Tibial nerve (tissue), 4 donors: ENCODE measurements around the gene MEN1. TPM values are rescaled to one million over a fixed set of nuclear protein-coding genes. Genes with fewer than 3 reads are reported as not detected.
A peak's percentile ranks its signal among the peaks of the same experiment; 100 is the strongest.

ENCODE experiments used
- DNase-seq, 2 donors: peaks; one replicate each; pipeline ENCODE4 v3.0.0-alpha.2; 2019; ENCODE audit warnings: low spot score in 2 of 2
- H3K27ac ChIP-seq, 4 donors: fragments of 200-600 bp; sonication (generic) in 3 of 4; one replicate each; pipeline ENCODE4 v1.5.1; 2017 to 2019; ENCODE audit warnings: mild to moderate bottlenecking in 1 of 4
- H3K27me3 ChIP-seq, 2 donors: fragments of 200-600 bp; sonication (generic) in 1 of 2; one replicate each; pipeline versions ENCODE4 v1.5.1 to v1.6.0; 2017 to 2019
- H3K36me3 ChIP-seq, 3 donors: fragments of 200-600 bp; sonication (generic); one replicate each; pipeline ENCODE4 v1.5.1; 2018 to 2019
- H3K4me1 ChIP-seq, 4 donors: fragments of 200-600 bp; sonication (generic) in 3 of 4; one replicate each; pipeline ENCODE4 v1.5.1; 2017 to 2019
- H3K4me3 ChIP-seq, 4 donors: fragments of 200-600 bp; sonication (generic) in 3 of 4; one replicate each; pipeline ENCODE4 v1.5.1; 2017 to 2019; ENCODE audit warnings: mild to moderate bottlenecking in 1 of 4, moderate library complexity in 1 of 4
- H3K9me3 ChIP-seq, 4 donors: fragments of 200-600 bp; sonication (generic) in 3 of 4; one replicate each; pipeline ENCODE4 v1.5.1; 2017 to 2019
- CTCF ChIP-seq, 5 experiments: fragments of 200-600 bp in 3 of 5; fragments of 450-650 bp in 2 of 5; sonication (generic) in 3 of 5; IDR thresholded peaks; one replicate each; pipeline ENCODE4 v1.5.1; 2016 to 2019; ENCODE audit warnings: antibody characterized with exemption in 5 of 5, mild to moderate bottlenecking in 3 of 5, moderate library complexity in 2 of 5
- EP300 ChIP-seq, 2 donors: sonication (generic); formaldehyde crosslinking; IDR thresholded peaks; one replicate each; pipeline ENCODE4 v1.6.1; 2017; ENCODE audit warnings: antibody characterized with exemption in 2 of 2, mild to moderate bottlenecking in 1 of 2
- POLR2A ChIP-seq, 2 donors: fragments of 450-650 bp; IDR thresholded peaks; one replicate each; pipeline ENCODE4 v1.6.1; 2017; ENCODE audit warnings: antibody characterized with exemption in 2 of 2, mild to moderate bottlenecking in 2 of 2, moderate library complexity in 2 of 2
- WGBS, 2 donors: methylation state at CpG; one replicate each; pipeline ENCODE4 v1.1.5; 2018; 5-methylcytosine and 5-hydroxymethylcytosine counted together
- total RNA-seq, 4 donors: library from RNA; depleted of rRNA; stranded (reverse); fragments of >200 nt; gene quantifications; one replicate each; pipeline ENCODE4 v1.1.0, GENCODE V29; 2016

Gene MEN1
- total RNA-seq, 4 donors from 2014 or later, result 15.3 to 30.9 (median 19.7) TPM

- Histone ChIP-seq H3K4me1 (peaks cover 0 to 61% (median 34%) of the 10 kb centered on the region in 4 donors), H3K27me3 (no peaks in the 10 kb centered on the region), H3K27ac (peak within 1 kb of the TSS in 3 of 4 donors; percentile 28 to 72 (median 53)), H3K4me3 (peak within 1 kb of the TSS; percentile 7 to 33 (median 13)), H3K36me3 (peaks cover 5 to 31% (median 6%) of the 10 kb centered on the region in 3 donors), H3K9me3 (no peaks in the 10 kb centered on the region)
- WGBS, 2 donors, result 39 to 49% methylated on average over 21 of the region's 24 CpGs
- TF ChIP-seq POLR2A (IDR thresholded peaks at IDR 0.05) (no peak), CTCF (IDR thresholded peaks at IDR 0.05) (no peak), EP300 (IDR thresholded peaks at IDR 0.05) (peak in 1 of 2 donors; percentile 8)
- peak in 1 of 2 donors; percentile 43 for DNase-seq
Measured at GRCh38 chr11:64759722-64760719, 50.3 kb downstream of the MEN1 start, which contains the start of gene PYGM. Gene PYGM, minus strand, starts transcription at chr11:64759974. Its CDS starts 76 bp downstream, at chr11:64759898.

- 58 to 61% methylated on average over 21 of the region's 21 CpGs for WGBS, 2 donors
Measured at GRCh38 chr11:64759131-64759721, 51.1 kb downstream of the MEN1 start.

GRCh38 chr11:64758330-64759079 lies 51.8 kb downstream of the MEN1 start:
- DNase-seq, result no peak
- no peak overlapping the region for H3K4me3 ChIP-seq
- WGBS, 2 donors, result 84 to 93% methylated on average over 12 to 15 of the region's 15 CpGs
- H3K27me3 ChIP-seq, result no peaks in the 10 kb centered on the region
- TF ChIP-seq POLR2A (IDR thresholded peaks at IDR 0.05), result no peak
- TF ChIP-seq EP300 (IDR thresholded peaks at IDR 0.05), result no peak
- no peak for TF ChIP-seq CTCF (IDR thresholded peaks at IDR 0.05)
- peak overlapping the region in 1 of 4 donors; percentile 72 for H3K27ac ChIP-seq
- H3K9me3 ChIP-seq, result no peaks in the 10 kb centered on the region
- peaks cover 0 to 46% (median 27%) of the 10 kb centered on the region in 4 donors for H3K4me1 ChIP-seq
- H3K36me3 ChIP-seq, result peaks cover 0 to 16% (median 0%) of the 10 kb centered on the region in 3 donors

More at GRCh38 chr11:64759131-64759721, 51.1 kb downstream of the MEN1 start:
- H3K36me3 ChIP-seq, result peaks cover 0 to 23% (median 1%) of the 10 kb centered on the region in 3 donors
- no peak for DNase-seq
- H3K27ac ChIP-seq, result peak overlapping the region in 3 of 4 donors; percentile 28 to 72 (median 53)
- H3K9me3 ChIP-seq, result no peaks in the 10 kb centered on the region
- H3K4me1 ChIP-seq, result peaks cover 0 to 53% (median 32%) of the 10 kb centered on the region in 4 donors
- peak overlapping the region; percentile 7 to 33 (median 13) for H3K4me3 ChIP-seq
- TF ChIP-seq CTCF (IDR thresholded peaks at IDR 0.05) (no peak), EP300 (IDR thresholded peaks at IDR 0.05) (no peak), POLR2A (IDR thresholded peaks at IDR 0.05) (no peak)
- no peaks in the 10 kb centered on the region for H3K27me3 ChIP-seq

GRCh38 chr11:64757549-64758329 lies 52.6 kb downstream of the MEN1 start:
- 76 to 82% methylated on average over 15 to 18 of the region's 19 CpGs for WGBS, 2 donors
- no peak for TF ChIP-seq EP300 (IDR thresholded peaks at IDR 0.05)
- no peak for TF ChIP-seq CTCF (IDR thresholded peaks at IDR 0.05)
- no peak for TF ChIP-seq POLR2A (IDR thresholded peaks at IDR 0.05)
- no peaks in the 10 kb centered on the region for H3K9me3 ChIP-seq
- H3K27me3 ChIP-seq, result no peaks in the 10 kb centered on the region
- no peak overlapping the region for H3K4me3 ChIP-seq
- no peak for DNase-seq
- peaks cover 0 to 8% (median 0%) of the 10 kb centered on the region in 3 donors for H3K36me3 ChIP-seq
- H3K27ac ChIP-seq, result no peak overlapping the region
- peaks cover 0 to 38% (median 20%) of the 10 kb centered on the region in 4 donors for H3K4me1 ChIP-seq
